Forelimb muscle (tissue), 1 donor: ENCODE measurements around the gene COG8. TPM values are rescaled to one million over a fixed set of nuclear protein-coding genes. Genes with fewer than 3 reads are reported as not detected.
"Not testable (repeated sequence)": the region's sequence is repeated elsewhere in the genome, so short reads cannot be mapped to it uniquely, and the experiment has no call there.

ENCODE experiments used
- DNase-seq: peaks from one replicate; pipeline ENCODE4 v3.0.0-alpha.2; 2013; ENCODE audit warnings: low read depth
- polyA plus RNA-seq: library from polyadenylated mRNA; unstranded; fragments of 120-200 nt; gene quantifications from one replicate; pipeline ENCODE4 v1.2.1, GENCODE V29; 2013; ENCODE audit not compliant: insufficient read length

The COG8 gene
- polyA plus RNA-seq, 1 donor = 24.2 TPM

- no peak for DNase-seq
Observed at GRCh38 chr16:69293401-69293800, 46.0 kb downstream of the COG8 start.

DNA sequence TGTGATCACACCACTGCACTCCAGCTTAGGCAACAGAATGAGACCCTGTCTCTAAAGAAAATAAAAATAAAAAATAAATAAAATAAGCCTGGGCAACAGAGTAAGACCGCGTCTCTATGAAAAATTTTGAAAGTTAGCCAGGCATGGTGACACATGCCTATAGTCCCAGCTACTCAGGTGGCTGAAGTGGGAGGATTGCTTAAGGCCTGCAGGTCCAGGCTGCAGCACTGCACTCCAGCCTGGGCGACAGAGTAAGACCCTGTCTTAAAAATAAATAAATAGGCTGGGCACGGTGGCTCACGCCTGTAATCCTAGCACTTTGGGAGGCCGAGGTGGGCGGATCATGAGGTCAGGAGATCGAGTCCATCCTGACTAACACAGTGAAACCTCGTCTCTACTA is 47.7 kb downstream of the COG8 start:
- DNase-seq = not testable (repeated sequence)

DNA sequence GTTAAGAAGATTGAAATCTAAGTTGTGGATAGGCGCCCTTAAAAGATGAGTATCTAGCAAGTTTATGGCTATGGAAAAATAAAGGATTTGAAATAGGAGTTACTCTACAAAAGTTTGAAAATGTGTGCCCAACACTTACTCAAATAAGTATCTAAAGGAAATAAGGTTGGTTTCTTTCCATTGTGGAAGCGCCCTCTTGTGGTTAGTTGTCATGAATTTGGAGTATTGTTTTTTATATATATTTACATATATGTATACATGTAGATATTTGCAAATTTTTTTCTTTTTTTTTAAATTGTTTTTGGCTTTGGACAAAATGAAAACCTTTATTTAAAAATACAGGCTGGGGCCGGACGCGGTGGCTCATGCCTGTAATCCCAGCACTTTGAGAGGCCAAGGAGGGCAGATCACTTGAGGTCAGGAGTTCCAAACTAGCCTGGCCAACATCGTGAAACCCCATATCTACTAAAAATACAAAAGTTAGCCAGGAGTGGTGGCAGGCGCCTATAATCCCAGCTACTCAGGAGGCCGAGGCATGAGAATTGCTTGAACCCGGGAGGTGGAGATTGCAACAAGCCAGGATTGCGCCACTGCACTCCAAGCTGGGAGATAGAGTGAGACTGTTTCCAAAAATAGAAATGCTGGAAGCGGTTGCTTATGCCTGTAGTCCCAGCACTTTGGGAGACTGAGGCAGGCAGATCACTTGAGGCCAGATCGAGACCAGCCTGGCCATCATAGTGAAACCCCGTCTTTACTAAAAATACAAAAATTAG is 52.2 kb downstream of the COG8 start:
- DNase-seq = peak; percentile 66

DNA sequence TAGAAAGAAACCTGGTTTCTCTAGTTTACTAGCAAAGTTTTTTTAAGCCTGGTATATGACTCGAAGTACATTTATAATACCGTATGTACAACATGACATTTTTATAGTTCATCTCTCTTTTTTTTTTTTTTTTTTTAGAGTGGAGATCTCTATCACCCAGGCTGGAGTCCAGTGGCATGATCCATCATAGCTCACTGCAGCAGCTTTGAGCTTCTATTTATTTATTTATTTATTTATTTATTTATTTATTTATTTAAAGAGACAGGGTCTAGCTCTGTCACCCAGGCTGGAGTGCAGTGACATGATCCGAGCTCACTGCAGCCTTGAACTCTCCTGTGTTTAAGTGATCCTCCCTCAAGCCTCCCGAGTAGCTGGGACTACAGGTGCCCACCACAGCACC is 54.1 kb downstream of the COG8 start:
- no peak for DNase-seq

DNA sequence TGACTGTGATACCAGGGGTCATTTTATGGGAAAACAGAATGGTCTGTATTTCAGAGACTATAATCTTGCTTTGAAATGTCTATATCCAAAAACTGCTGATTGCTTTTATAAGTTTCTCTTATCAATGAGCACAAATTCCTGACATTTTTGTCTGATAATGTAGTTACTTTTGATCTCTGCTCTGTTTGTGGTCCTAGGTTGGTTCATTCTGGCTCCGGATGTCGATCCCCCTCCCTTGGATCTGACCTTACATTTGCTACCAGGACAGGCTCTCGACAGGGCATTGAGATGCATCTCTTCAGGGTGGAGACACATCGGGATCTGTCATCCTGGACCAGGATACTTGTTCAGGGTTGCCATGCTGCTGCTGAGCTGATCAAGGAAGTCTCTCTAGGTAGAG is 55.5 kb downstream of the COG8 start:
- DNase-seq = no peak

DNA sequence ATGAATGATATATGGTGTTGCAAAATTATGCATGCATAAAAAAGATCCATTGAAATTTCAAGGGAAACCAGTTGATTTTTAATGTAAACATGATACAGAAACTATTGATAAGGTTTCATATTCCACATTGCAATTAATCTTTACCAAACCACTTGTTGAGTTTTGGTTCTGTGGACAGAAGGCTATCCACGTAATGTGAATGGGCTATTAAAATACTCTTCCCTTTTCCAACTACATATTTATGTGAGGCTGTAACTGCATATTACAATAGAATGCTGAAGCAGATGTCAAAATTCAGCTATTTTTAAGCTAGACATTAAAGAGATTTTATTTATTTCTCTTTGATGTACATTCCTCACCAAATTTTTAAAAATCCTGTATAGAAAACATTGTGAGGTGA is 62.0 kb downstream of the COG8 start:
- no peak for DNase-seq

Other genes starting within 250 kb of the COG8 start
- 2.2 TPM for gene HAS3, start 233.9 kb downstream of the COG8 start, polyA plus RNA-seq
- gene CHTF8, start 207.0 kb downstream of the COG8 start, polyA plus RNA-seq = 61.6 TPM
- 33.7 TPM for gene UTP4, start 206.9 kb downstream of the COG8 start, polyA plus RNA-seq
- gene SNTB2, start 152.4 kb downstream of the COG8 start, polyA plus RNA-seq = 13.4 TPM
- gene VPS4A, start 28.2 kb downstream of the COG8 start, polyA plus RNA-seq = 38.7 TPM
- gene PDF, start 9.0 kb downstream of the COG8 start, polyA plus RNA-seq = 6.8 TPM
- 18.8 TPM for gene NIP7, start 208 bp upstream of the COG8 start, polyA plus RNA-seq
- gene TMED6, start 12.2 kb upstream of the COG8 start, polyA plus RNA-seq = 1.5 TPM
- 31.9 TPM for gene TERF2, start 46.4 kb upstream of the COG8 start, polyA plus RNA-seq
- 64.1 TPM for gene CYB5B, start 85.1 kb upstream of the COG8 start, polyA plus RNA-seq
- gene NFAT5, start 226.4 kb upstream of the COG8 start, polyA plus RNA-seq = 15.2 TPM